ENCODE results near the gene ENHO. TPM values are rescaled to one million over a fixed set of nuclear protein-coding genes. Genes with fewer than 3 reads are reported as not detected.

The ENHO gene
- total and polyA plus RNA-seq, 2 experiments from 2014 or later: 1.5 to 9.4 TPM

GRCh38 chr9:34552606-34552981 lies 29.8 kb upstream of the ENHO start:
- Histone ChIP-seq H2AFZ (no peak overlapping the region), H3K79me2 (no peaks in the 10 kb centered on the region), H3K4me3 (no peak overlapping the region), H3K9me3 (ENCODE audit: low read depth) (no peaks in the 10 kb centered on the region), H3K36me3 (replicated peaks; ENCODE audit: insufficient read depth, low read depth) (no peaks in the 10 kb centered on the region), H3K4me2 (no peak overlapping the region), H3K27me3 (peaks cover 2% of the 10 kb centered on the region), H3K27ac (no peak overlapping the region), H3K9me2 (replicated peaks; ENCODE audit: insufficient read depth) (no peaks in the 10 kb centered on the region), H4K20me1 (ENCODE audit: insufficient read depth, poor library complexity, severe bottlenecking) (no peaks in the 10 kb centered on the region), H3K4me1 (ENCODE audit: insufficient read depth) (peaks cover 21% of the 10 kb centered on the region)
- WGBS (ENCODE audit: low lambda C conversion rate, missing lambda C conversion rate): 91% methylated on average over 13 of the region's 13 CpGs
- TF ChIP-seq EZH2 (IDR thresholded peaks at IDR 0.05; ENCODE audit: borderline replicate concordance): no peak
- no peak for TF ChIP-seq EZH2phosphoT487 (IDR thresholded peaks at IDR 0.05; ENCODE audit: low read depth, severe bottlenecking, unreplicated experiment)
- no peak for TF ChIP-seq CTCF (IDR thresholded peaks at IDR 0.05; ENCODE audit: poor library complexity)
- no peak for DNase-seq (ENCODE audit: low spot score)

- H3K27me3 ChIP-seq: peaks cover 4% of the 10 kb centered on the region
- H3K4me2 ChIP-seq: no peak overlapping the region
- no peak overlapping the region for H3K27ac ChIP-seq
- no peaks in the 10 kb centered on the region for H3K9me3 ChIP-seq (ENCODE audit: low read depth)
- no peak overlapping the region for H2AFZ ChIP-seq
- no peaks in the 10 kb centered on the region for H3K79me2 ChIP-seq
- no peaks in the 10 kb centered on the region for H4K20me1 ChIP-seq (ENCODE audit: insufficient read depth, poor library complexity, severe bottlenecking)
- 97% methylated on average over 17 of the region's 20 CpGs for WGBS (ENCODE audit: low lambda C conversion rate, missing lambda C conversion rate)
- TF ChIP-seq CTCF (IDR thresholded peaks at IDR 0.05; ENCODE audit: poor library complexity): no peak
- TF ChIP-seq EZH2phosphoT487 (IDR thresholded peaks at IDR 0.05; ENCODE audit: low read depth, severe bottlenecking, unreplicated experiment): no peak
- no peak for TF ChIP-seq EZH2 (IDR thresholded peaks at IDR 0.05; ENCODE audit: borderline replicate concordance)
- no peak overlapping the region for H3K4me3 ChIP-seq
- H3K9me2 ChIP-seq (replicated peaks; ENCODE audit: insufficient read depth): no peaks in the 10 kb centered on the region
- peaks cover 21% of the 10 kb centered on the region for H3K4me1 ChIP-seq (ENCODE audit: insufficient read depth)
- DNase-seq (ENCODE audit: low spot score): no peak
- H3K36me3 ChIP-seq (replicated peaks; ENCODE audit: insufficient read depth, low read depth): no peaks in the 10 kb centered on the region
Observed at GRCh38 chr9:34551751-34552605, 29.2 kb upstream of the ENHO start.

- Histone ChIP-seq H3K9me3 (ENCODE audit: low read depth) (no peaks in the 10 kb centered on the region), H3K27me3 (peaks cover 4% of the 10 kb centered on the region), H3K9me2 (replicated peaks; ENCODE audit: insufficient read depth) (no peaks in the 10 kb centered on the region), H3K79me2 (no peaks in the 10 kb centered on the region), H3K36me3 (replicated peaks; ENCODE audit: insufficient read depth, low read depth) (no peaks in the 10 kb centered on the region), H3K27ac (no peak overlapping the region), H4K20me1 (ENCODE audit: insufficient read depth, poor library complexity, severe bottlenecking) (no peaks in the 10 kb centered on the region), H3K4me3 (no peak overlapping the region), H2AFZ (no peak overlapping the region), H3K4me2 (no peak overlapping the region), H3K4me1 (ENCODE audit: insufficient read depth) (peaks cover 21% of the 10 kb centered on the region)
- 80% methylated on average over 5 of the region's 5 CpGs for WGBS (ENCODE audit: low lambda C conversion rate, missing lambda C conversion rate)
- no peak for DNase-seq (ENCODE audit: low spot score)
- TF ChIP-seq EZH2 (IDR thresholded peaks at IDR 0.05; ENCODE audit: borderline replicate concordance) (no peak), CTCF (IDR thresholded peaks at IDR 0.05; ENCODE audit: poor library complexity) (no peak), EZH2phosphoT487 (IDR thresholded peaks at IDR 0.05; ENCODE audit: low read depth, severe bottlenecking, unreplicated experiment) (no peak)
Observed at GRCh38 chr9:34550681-34551270, 28.0 kb upstream of the ENHO start.
